Measurements from ENCODE around the gene UBE2D2. TPM values are rescaled to one million over a fixed set of nuclear protein-coding genes. Genes with fewer than 3 reads are reported as not detected.

The UBE2D2 gene
- total RNA-seq, 1 donor from 2014 or later, result 275 TPM

DNA sequence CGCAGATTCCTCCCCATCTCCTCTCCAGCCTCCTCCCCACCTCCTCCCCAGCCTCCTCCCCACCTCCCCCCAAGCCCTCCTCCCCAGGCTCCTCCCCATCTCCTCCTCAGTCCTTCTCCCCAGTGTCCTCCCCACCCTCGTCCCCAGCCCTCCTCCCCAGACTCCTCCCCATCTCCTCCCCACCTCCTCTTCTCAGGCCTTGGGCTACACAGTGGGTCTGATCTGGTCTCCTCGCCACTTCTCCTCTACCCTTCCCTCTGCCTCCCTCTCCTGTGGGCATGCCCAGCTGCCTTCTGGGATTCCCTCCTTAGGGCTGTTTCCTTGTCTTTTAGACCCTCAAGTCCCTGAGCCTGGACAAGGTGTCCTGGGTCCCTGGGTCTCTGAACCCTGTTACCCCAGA lies 115.3 kb downstream of the UBE2D2 start:
- intact Hi-C loops (cut with micrococcal nuclease), result no loop called here
- no peak overlapping the region for H3K27ac Mint-ChIP-seq
- no peaks in the 10 kb centered on the region for H3K36me3 Mint-ChIP-seq (ENCODE audit: low read depth)
- H3K4me3 Mint-ChIP-seq, result no peak overlapping the region
- DNase-seq, result no peak
- no peaks in the 10 kb centered on the region for H3K9me3 Mint-ChIP-seq
- no peaks in the 10 kb centered on the region for H3K4me1 Mint-ChIP-seq
- peaks cover 4% of the 10 kb centered on the region for H3K27me3 Mint-ChIP-seq

DNA sequence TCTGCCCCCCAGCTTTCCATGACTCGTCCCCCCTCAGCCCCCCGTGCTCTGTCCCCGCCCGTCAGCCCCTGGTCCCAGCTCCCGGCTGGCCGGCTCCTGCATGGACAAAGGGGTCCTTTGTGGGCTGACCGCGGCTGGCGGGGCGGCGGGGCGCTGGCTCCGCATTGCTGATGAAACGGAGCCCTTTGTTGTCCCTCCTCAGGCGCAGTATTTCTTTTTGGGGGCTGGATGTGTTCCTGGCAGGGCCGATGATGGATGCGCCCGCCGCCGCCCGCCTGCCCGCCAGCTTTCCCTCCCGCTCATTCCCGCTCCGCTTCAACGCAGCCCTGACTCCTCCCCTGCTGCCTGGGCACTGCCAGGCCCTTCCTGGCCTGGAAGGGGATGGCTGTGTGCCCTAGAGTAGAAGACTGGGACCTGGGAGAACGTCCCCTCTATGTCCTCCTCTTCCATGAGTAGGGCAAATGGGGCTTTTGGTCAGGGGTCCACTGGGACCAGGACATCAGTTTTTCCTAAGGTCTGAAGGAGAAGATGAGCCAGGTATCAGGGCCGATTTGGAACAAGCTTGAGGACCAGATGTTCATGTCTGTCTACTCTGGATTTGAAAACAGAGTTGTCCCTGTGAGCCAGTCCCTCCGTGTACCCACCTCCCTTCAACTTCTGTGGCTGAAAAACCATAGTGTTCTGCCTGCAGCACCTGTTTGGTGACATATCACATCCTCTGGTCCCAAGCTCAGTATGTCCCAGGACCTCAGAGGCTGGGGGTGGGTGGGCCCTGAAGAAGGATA lies 116.0 kb downstream of the UBE2D2 start:
- H3K4me3 Mint-ChIP-seq, result no peak overlapping the region
- no peak for DNase-seq
- intact Hi-C loops (cut with micrococcal nuclease), result no loop called here
- no peaks in the 10 kb centered on the region for H3K4me1 Mint-ChIP-seq
- H3K36me3 Mint-ChIP-seq (ENCODE audit: low read depth), result no peaks in the 10 kb centered on the region
- peaks cover 4% of the 10 kb centered on the region for H3K27me3 Mint-ChIP-seq
- H3K27ac Mint-ChIP-seq, result no peak overlapping the region
- no peaks in the 10 kb centered on the region for H3K9me3 Mint-ChIP-seq

Other genes starting within 250 kb of the UBE2D2 start
- gene PAIP2, start 219.5 kb upstream of the UBE2D2 start, total RNA-seq, result 83.3 and 93.8 TPM in 2 replicates
- 1.8 and 2.1 TPM in 2 replicates for gene SLC23A1, start 178.0 kb upstream of the UBE2D2 start, total RNA-seq
- 28.3 and 29.1 TPM in 2 replicates for gene MZB1, start 171.4 kb upstream of the UBE2D2 start, total RNA-seq
- 8.4 and 9.2 TPM in 2 replicates for gene PROB1, start 166.2 kb upstream of the UBE2D2 start, total RNA-seq
- 4.2 TPM in 2 replicates for gene SPATA24, start 157.2 kb upstream of the UBE2D2 start, total RNA-seq
- 34.2 and 38.6 TPM in 2 replicates for gene DNAJC18, start 121.8 kb upstream of the UBE2D2 start, total RNA-seq
- gene ECSCR, start 98.6 kb upstream of the UBE2D2 start, total RNA-seq, result 1.6 and 1.7 TPM in 2 replicates
- gene SMIM33, start 90.3 kb upstream of the UBE2D2 start, total RNA-seq, result 0.37 and 0.38 TPM in 2 replicates
- gene STING1, start 78.6 kb upstream of the UBE2D2 start, total RNA-seq, result 198 and 201 TPM in 2 replicates
- gene CXXC5, start 87.0 kb downstream of the UBE2D2 start, total RNA-seq, result 1.2 and 1.9 TPM in 2 replicates
- gene PSD2, start 234.5 kb downstream of the UBE2D2 start, total RNA-seq, result not detected in 2 replicates